K562 (cell line): ENCODE data around the gene GSTO2. TPM values are rescaled to one million over a fixed set of nuclear protein-coding genes. Genes with fewer than 3 reads are reported as not detected.

ENCODE experiments used
- ATAC-seq: fragments of 200-7000 bp; cut with Tn5 transposase; 3 replicates; pipeline ENCODE4 v1.9.1; 2020; ENCODE audit warnings: moderate library complexity
- BruUV-seq: library from RNA; stranded (reverse); fragments of 400-500 nt; replicated peaks from 2 replicates; lab custom pipeline; 2021; lab: Mats Ljungman, UMichigan
- CTCF ChIA-PET: fragments of 300-600 bp; formaldehyde crosslinking; extraction: SDS; loops from one replicate; lab custom pipeline; 2021; ENCODE audit warnings: low intra/inter-chr PET ratio; lab: Yijun Ruan, JAX
- POLR2A ChIA-PET: fragments of 300-600, 350-650 bp; sonication (Branson Sonifier 250); formaldehyde crosslinking; extraction: SDS; loops from one replicate; lab custom pipeline; 2021; ENCODE audit warnings: antibody characterized with exemption, inconsistent platforms; lab: Yijun Ruan, JAX
- DNase-seq, 4 experiments: peaks; one replicate each; pipeline versions ENCODE4 v3.0.0 to v3.0.0-alpha.2; 2011 to 2018; ENCODE audit warnings: low spot score in 3 of 4, mixed read lengths in 3 of 4; ENCODE audit errors: extremely low read depth in 1 of 4
- FAIRE-seq: peaks from 2 replicates; lab custom pipeline; 2011; peaks lifted over from hg19 to GRCh38; lab: Jason Lieb, UNC
- H2AFZ ChIP-seq: 2 replicates; pipeline ENCODE4 v1.6.0; 2011; ENCODE audit warnings: low read depth, low read length, control low read depth, inconsistent platforms
- H3K27ac ChIP-seq: fragments of 200-600 bp; 3 replicates; pipeline ENCODE4 v1.8.0; 2011; ENCODE audit warnings: low read depth, mild to moderate bottlenecking, control low read depth, inconsistent platforms, low read length, moderate library complexity, mixed read lengths; ENCODE audit errors: extremely low read depth
- H3K27me3 ChIP-seq, 2 experiments: fragments of 300-600 bp in 1 of 2; 2 replicates in 1 of 2; 3 replicates in 1 of 2; pipeline versions ENCODE4 v1.6.0 to v1.8.0; 2011; ENCODE audit warnings: inconsistent platforms in 2 of 2, low read length in 2 of 2, mild to moderate bottlenecking in 1 of 2, mixed read lengths in 1 of 2, moderate library complexity in 1 of 2; ENCODE audit not compliant: control insufficient read depth in 2 of 2, insufficient read depth in 2 of 2
- H3K36me3 ChIP-seq: fragments of 300-600 bp; 3 replicates; pipeline ENCODE4 v1.8.0; 2011; ENCODE audit warnings: mild to moderate bottlenecking, low read length, inconsistent platforms; ENCODE audit not compliant: control insufficient read depth, insufficient read depth
- H3K4me1 ChIP-seq, 2 experiments: fragments of 200-600 bp in 1 of 2; replicated peaks in 1 of 2; 2 replicates in 1 of 2; 3 replicates in 1 of 2; pipeline versions ENCODE4 v1.5.1 to v1.8.0; 2011; ENCODE audit warnings: inconsistent platforms in 2 of 2, low read length in 2 of 2, mild to moderate bottlenecking in 1 of 2, mixed read lengths in 1 of 2, moderate library complexity in 1 of 2; ENCODE audit not compliant: control insufficient read depth in 2 of 2, insufficient read depth in 2 of 2
- H3K4me2 ChIP-seq: 2 replicates; pipeline ENCODE4 v1.6.1; 2011; ENCODE audit warnings: low read length, control low read depth, inconsistent platforms, mixed read lengths; ENCODE audit not compliant: insufficient read depth
- H3K4me3 ChIP-seq: fragments of 200-600 bp; sonication (generic), shearing (Covaris generic); 2 replicates; pipeline ENCODE4 v1.5.1; 2016; ENCODE audit warnings: control low read depth, inconsistent platforms
- H3K79me2 ChIP-seq: fragments of 200-600 bp; 3 replicates; pipeline ENCODE4 v1.8.0; 2011; ENCODE audit warnings: low read length, inconsistent platforms; ENCODE audit not compliant: control insufficient read depth, insufficient read depth
- H3K9ac ChIP-seq, 2 experiments: 2 replicates each; pipeline versions ENCODE4 v1.6.0 to v1.6.1; 2011; ENCODE audit warnings: low read depth in 2 of 2, low read length in 2 of 2, control low read depth in 1 of 2, inconsistent platforms in 1 of 2, mild to moderate bottlenecking in 1 of 2, mixed read lengths in 1 of 2; ENCODE audit not compliant: insufficient read depth in 1 of 2
- H3K9me1 ChIP-seq: one replicate; pipeline ENCODE4 v1.6.0; 2011; ENCODE audit warnings: inconsistent platforms, mild to moderate bottlenecking, low read length, moderate library complexity; ENCODE audit not compliant: control insufficient read depth, insufficient read depth
- H3K9me3 ChIP-seq: replicated peaks from 2 replicates; pipeline ENCODE4 v1.5.1; 2011; ENCODE audit warnings: low read depth, low read length, inconsistent platforms; ENCODE audit not compliant: control insufficient read depth, insufficient read depth
- H4K20me1 ChIP-seq: replicated peaks from 2 replicates; pipeline ENCODE4 v1.6.1; 2011; ENCODE audit warnings: low read length, inconsistent platforms, mixed read lengths; ENCODE audit not compliant: control insufficient read depth, insufficient read depth
- CREB1 ChIP-seq, 2 experiments: sonication (generic) in 1 of 2; formaldehyde crosslinking in 1 of 2; IDR thresholded peaks; 2 replicates each; pipeline versions ENCODE4 v1.6.1 to v1.8.0; 2012 to 2022; ENCODE audit warnings: inconsistent platforms in 1 of 2, mild to moderate bottlenecking in 1 of 2, missing genetic modification reagents in 1 of 2, moderate library complexity in 1 of 2
- MTF1 ChIP-seq: fragments of 250-450 bp; sonication (Bioruptor Pico); IDR thresholded peaks from 2 replicates; pipeline ENCODE4 v1.9.0; 2021; ENCODE audit warnings: moderate library complexity, mild to moderate bottlenecking, inconsistent platforms, borderline replicate concordance
- POLR2B ChIP-seq: fragments of 450-650 bp; IDR thresholded peaks from 2 replicates; pipeline ENCODE4 v1.6.1; 2018; ENCODE audit warnings: low read depth; ENCODE audit not compliant: partially characterized antibody
- POLR2G ChIP-seq: fragments of 200-400 bp; formaldehyde crosslinking; IDR thresholded peaks from 2 replicates; pipeline ENCODE4 v1.6.1; 2017; ENCODE audit warnings: low read depth, mild to moderate bottlenecking, antibody characterized with exemption, low read length, moderate library complexity
- RBFOX2 ChIP-seq: fragments of 200-400 bp; formaldehyde crosslinking; IDR thresholded peaks from 2 replicates; pipeline ENCODE4 v1.6.1; 2017; ENCODE audit warnings: low read depth, mild to moderate bottlenecking, low read length, moderate library complexity
- ZNF197 ChIP-seq: fragments of 200-800 bp; sonication (Bioruptor generic); IDR thresholded peaks from 2 replicates; pipeline ENCODE4 v1.6.1; 2016; ENCODE audit warnings: low read depth, missing genetic modification characterization, missing compliant biosample characterization
- ZNF785 ChIP-seq: fragments of 250-450 bp; sonication (Bioruptor Pico); IDR thresholded peaks from 2 replicates; pipeline ENCODE4 v1.4.0; 2020; ENCODE audit warnings: mild to moderate bottlenecking
- WGBS: fragments of 100-300 bp; shearing (Covaris generic); methylation state at CpG from one replicate; pipeline ENCODE4 v1.1.6; 2016; ENCODE audit warnings: low coverage, mixed read lengths; ENCODE audit not compliant: insufficient coverage; ENCODE audit errors: missing lambda C conversion rate; 5-methylcytosine and 5-hydroxymethylcytosine counted together
- in situ Hi-C: fragments of 300-500 bp; cut with MboI; formaldehyde crosslinking; loops from 4 replicates; pipeline ENCODE4 v1.15.0; 2018; ENCODE audit warnings: inconsistent platforms, mixed read lengths
- intact Hi-C: fragments of 100-400 bp; cut with micrococcal nuclease; formaldehyde crosslinking; loops from 2 replicates; pipeline ENCODE4 v1.14.2; 2022
- polyA plus RNA-seq, 8 experiments: library from polyadenylated mRNA; depleted of rRNA in 4 of 8; stranded (reverse) in 5 of 8; unstranded in 3 of 8; fragments of >200 nt; fragmentation: Nextera tagmentation in 2 of 8; fragmentation: Illumina TruSeq in 1 of 8; extraction: Ambion mirVana in 2 of 8; extraction: Trizol in 1 of 8; gene quantifications; 2 replicates each; pipeline versions ENCODE4 v1.2.1 to v1.2.3, GENCODE V29; 2011 to 2014; ENCODE audit warnings: inconsistent platforms in 1 of 8, missing spikeins in 1 of 8
- total RNA-seq, 7 experiments: library from RNA; depleted of rRNA in 6 of 7; stranded (reverse); fragments of >200 nt in 6 of 7; fragmentation: Illumina TruSeq in 2 of 7; extraction: Trizol in 2 of 7; gene quantifications; 2 replicates each; pipeline versions ENCODE4 v1.2.1 to v1.2.3, GENCODE V29; 2011 to 2021; ENCODE audit warnings: low replicate concordance in 1 of 7
- TF ChIP-seq, protein P1 (sequence below): fragments of 200-800 bp; sonication (Bioruptor generic); IDR thresholded peaks from 2 replicates; pipeline ENCODE4 v1.6.1; 2017; ENCODE audit warnings: missing genetic modification characterization, missing compliant biosample characterization
- TF ChIP-seq, protein P2 (sequence below): fragments of 250-450 bp; sonication (Bioruptor Pico); IDR thresholded peaks from 2 replicates; pipeline ENCODE4 v1.4.0; 2020; ENCODE audit warnings: borderline replicate concordance
- TF ChIP-seq, protein P3 (sequence below): IDR thresholded peaks from 2 replicates; pipeline ENCODE4 v1.6.1; 2011; ENCODE audit warnings: borderline replicate concordance, low read depth, mild to moderate bottlenecking, moderate library complexity, low read length; ENCODE audit not compliant: insufficient read depth, poor library complexity, severe bottlenecking

The GSTO2 gene
- total and polyA plus RNA-seq, 9 of the 15 experiments (the other 6 are each of a cell fraction or from before 2014, with no cell fraction given) = 0.18 to 1.8 (median 0.90) TPM

DNA sequence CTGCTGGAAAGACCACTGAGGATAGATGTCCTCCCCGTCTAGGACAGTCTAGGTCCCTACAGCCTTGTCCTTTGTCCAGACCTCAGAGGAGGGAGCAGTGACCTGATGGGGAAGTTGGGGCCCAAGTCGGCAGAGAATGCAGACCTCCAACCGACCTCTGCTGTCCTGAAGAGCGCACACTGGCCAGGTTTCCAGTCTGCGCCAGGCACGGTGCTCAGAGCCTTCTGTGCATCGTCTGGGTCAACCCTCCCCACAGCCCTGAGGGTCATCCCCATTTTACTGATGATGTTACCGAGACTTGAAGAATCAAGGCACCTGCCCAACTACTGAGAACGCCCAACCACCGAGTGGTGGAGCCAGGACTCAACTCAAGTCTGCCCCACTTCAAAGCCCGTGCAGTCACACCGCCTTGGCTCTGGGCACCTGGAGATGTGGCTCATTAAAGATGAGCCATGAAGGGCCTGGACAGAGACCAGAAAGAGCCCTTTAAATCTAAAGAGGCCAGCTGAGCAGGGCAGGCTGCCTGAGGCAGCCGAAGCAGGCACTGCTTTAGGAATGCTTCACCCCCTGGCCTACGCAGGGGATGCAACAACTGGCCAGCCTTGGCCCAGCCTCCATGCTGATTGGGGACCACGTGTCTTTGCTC lies 64.9 kb downstream of the GSTO2 start:
- TF ChIP-seq POLR2B (no peak), CREB1 (IDR thresholded peaks at IDR 0.05) (no peak), CREB1 (CRISPR knock-in tag; IDR thresholded peaks at IDR 0.05) (peak; percentile 19; the same call in 1 of the 2 replicates), ZNF785 (CRISPR knock-in tag) (no peak), RBFOX2 (peak; percentile 51; the same call in 1 of the 2 replicates), ZNF197 (CRISPR knock-in tag) (no peak), POLR2G (peak; percentile 32; the same call in 1 of the 2 replicates), MTF1 (no peak)
- TF ChIP-seq, protein P1, sequence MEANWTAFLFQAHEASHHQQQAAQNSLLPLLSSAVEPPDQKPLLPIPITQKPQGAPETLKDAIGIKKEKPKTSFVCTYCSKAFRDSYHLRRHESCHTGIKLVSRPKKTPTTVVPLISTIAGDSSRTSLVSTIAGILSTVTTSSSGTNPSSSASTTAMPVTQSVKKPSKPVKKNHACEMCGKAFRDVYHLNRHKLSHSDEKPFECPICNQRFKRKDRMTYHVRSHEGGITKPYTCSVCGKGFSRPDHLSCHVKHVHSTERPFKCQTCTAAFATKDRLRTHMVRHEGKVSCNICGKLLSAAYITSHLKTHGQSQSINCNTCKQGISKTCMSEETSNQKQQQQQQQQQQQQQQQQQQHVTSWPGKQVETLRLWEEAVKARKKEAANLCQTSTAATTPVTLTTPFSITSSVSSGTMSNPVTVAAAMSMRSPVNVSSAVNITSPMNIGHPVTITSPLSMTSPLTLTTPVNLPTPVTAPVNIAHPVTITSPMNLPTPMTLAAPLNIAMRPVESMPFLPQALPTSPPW (CRISPR knock-in tag) = no peak
- TF ChIP-seq, protein P2, sequence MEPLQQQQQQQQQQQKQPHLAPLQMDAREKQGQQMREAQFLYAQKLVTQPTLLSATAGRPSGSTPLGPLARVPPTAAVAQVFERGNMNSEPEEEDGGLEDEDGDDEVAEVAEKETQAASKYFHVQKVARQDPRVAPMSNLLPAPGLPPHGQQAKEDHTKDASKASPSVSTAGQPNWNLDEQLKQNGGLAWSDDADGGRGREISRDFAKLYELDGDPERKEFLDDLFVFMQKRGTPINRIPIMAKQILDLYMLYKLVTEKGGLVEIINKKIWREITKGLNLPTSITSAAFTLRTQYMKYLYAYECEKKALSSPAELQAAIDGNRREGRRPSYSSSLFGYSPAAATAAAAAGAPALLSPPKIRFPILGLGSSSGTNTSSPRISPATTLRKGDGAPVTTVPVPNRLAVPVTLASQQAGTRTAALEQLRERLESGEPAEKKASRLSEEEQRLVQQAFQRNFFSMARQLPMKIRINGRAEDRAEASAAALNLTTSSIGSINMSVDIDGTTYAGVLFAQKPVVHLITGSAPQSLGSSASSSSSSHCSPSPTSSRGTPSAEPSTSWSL = no peak
- TF ChIP-seq, protein P3, sequence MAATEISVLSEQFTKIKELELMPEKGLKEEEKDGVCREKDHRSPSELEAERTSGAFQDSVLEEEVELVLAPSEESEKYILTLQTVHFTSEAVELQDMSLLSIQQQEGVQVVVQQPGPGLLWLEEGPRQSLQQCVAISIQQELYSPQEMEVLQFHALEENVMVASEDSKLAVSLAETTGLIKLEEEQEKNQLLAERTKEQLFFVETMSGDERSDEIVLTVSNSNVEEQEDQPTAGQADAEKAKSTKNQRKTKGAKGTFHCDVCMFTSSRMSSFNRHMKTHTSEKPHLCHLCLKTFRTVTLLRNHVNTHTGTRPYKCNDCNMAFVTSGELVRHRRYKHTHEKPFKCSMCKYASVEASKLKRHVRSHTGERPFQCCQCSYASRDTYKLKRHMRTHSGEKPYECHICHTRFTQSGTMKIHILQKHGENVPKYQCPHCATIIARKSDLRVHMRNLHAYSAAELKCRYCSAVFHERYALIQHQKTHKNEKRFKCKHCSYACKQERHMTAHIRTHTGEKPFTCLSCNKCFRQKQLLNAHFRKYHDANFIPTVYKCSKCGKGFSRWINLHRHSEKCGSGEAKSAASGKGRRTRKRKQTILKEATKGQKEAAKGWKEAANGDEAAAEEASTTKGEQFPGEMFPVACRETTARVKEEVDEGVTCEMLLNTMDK = no peak
- TF ChIP-seq, all 486 proteins: peak for 3
- peaks cover 49% of the 10 kb centered on the region for H4K20me1 ChIP-seq
- H3K4me3 ChIP-seq = no peak overlapping the region
- DNase-seq = peak in 1 of 4 experiments; percentile 16
- H3K27me3 ChIP-seq = no peaks in the 10 kb centered on the region
- peaks cover 100% of the 10 kb centered on the region for H3K79me2 ChIP-seq
- no peaks in the 10 kb centered on the region for H3K9me3 ChIP-seq
- ATAC-seq = no peak
- WGBS = 40% methylated on average over 14 of the region's 15 CpGs
- H3K4me2 ChIP-seq = peak overlapping the region; percentile 91
- in situ Hi-C loops (no loop called here), intact Hi-C loops (no loop called here)
- no peak overlapping the region for H2AFZ ChIP-seq
- CTCF ChIA-PET = no interaction called here
- H3K36me3 ChIP-seq = peaks cover 68% of the 10 kb centered on the region
- POLR2A ChIA-PET = interaction anchor here (0.7 to 2.4 kb wide), 2 partner anchors 13 to 17 kb away, joined by 3 to 9 read pairs; no protein-coding TSS in a partner anchor
- H3K9ac ChIP-seq = peak overlapping the region; percentile 43 to 67
- BruUV-seq = no TSS peak
- H3K4me1 ChIP-seq = peaks cover 54 to 69% of the 10 kb centered on the region in 2 experiments
- H3K9me1 ChIP-seq = no peaks in the 10 kb centered on the region
- peak overlapping the region; percentile 69; the same call in 2 of the 3 replicates for H3K27ac ChIP-seq
- FAIRE-seq = no peak
